Superior temporal gyrus (tissue), 1 donor: ENCODE results near the gene KLF7.
"Not testable (repeated sequence)": the region's sequence is repeated elsewhere in the genome, so short reads cannot be mapped to it uniquely, and the experiment has no call there.

Experiments
- DNase-seq: peaks from one replicate; pipeline ENCODE4 v3.0.0-alpha.2; 2016; ENCODE audit errors: extremely low spot score

The KLF7 gene

GRCh38 chr2:207066166-207066565 is 99.6 kb downstream of the KLF7 start:
- no peak for DNase-seq

GRCh38 chr2:207064128-207064690 is 101.5 kb downstream of the KLF7 start:
- DNase-seq: peak; percentile 59

- no peak for DNase-seq
Observed at GRCh38 chr2:207061181-207061580, 104.6 kb downstream of the KLF7 start.

- DNase-seq: peak; percentile 59
Observed at GRCh38 chr2:207055257-207055656, 110.5 kb downstream of the KLF7 start.

GRCh38 chr2:207054521-207054920 is 111.2 kb downstream of the KLF7 start:
- DNase-seq: no peak

GRCh38 chr2:207051385-207051965 is 114.3 kb downstream of the KLF7 start:
- DNase-seq: no peak

- DNase-seq: no peak
Observed at GRCh38 chr2:207049122-207049521, 116.6 kb downstream of the KLF7 start.

GRCh38 chr2:207048416-207048815 is 117.3 kb downstream of the KLF7 start:
- DNase-seq: no peak

GRCh38 chr2:207046724-207047123 is 119.0 kb downstream of the KLF7 start:
- peak; percentile 83 for DNase-seq

- no peak for DNase-seq
Observed at GRCh38 chr2:207045531-207045930, 120.2 kb downstream of the KLF7 start.

- peak; percentile 9 for DNase-seq
Observed at GRCh38 chr2:207044379-207045362, 121.1 kb downstream of the KLF7 start.

- no peak for DNase-seq
Observed at GRCh38 chr2:207042841-207043240, 122.9 kb downstream of the KLF7 start.

- peak; percentile 71 for DNase-seq
Observed at GRCh38 chr2:207041786-207042554, 123.8 kb downstream of the KLF7 start.

GRCh38 chr2:207041279-207041678 is 124.5 kb downstream of the KLF7 start:
- peak; percentile 62 for DNase-seq

- DNase-seq: peak; percentile 42
Observed at GRCh38 chr2:207040696-207041095, 125.1 kb downstream of the KLF7 start.

- no peak for DNase-seq
Observed at GRCh38 chr2:207039225-207039624, 126.5 kb downstream of the KLF7 start.

GRCh38 chr2:207038299-207038698 is 127.4 kb downstream of the KLF7 start:
- DNase-seq: no peak

GRCh38 chr2:207037896-207038295 is 127.9 kb downstream of the KLF7 start:
- DNase-seq: no peak

GRCh38 chr2:207037023-207037422 is 128.7 kb downstream of the KLF7 start:
- DNase-seq: not testable (repeated sequence)

- DNase-seq: no peak
Observed at GRCh38 chr2:207035875-207036274, 129.9 kb downstream of the KLF7 start.

GRCh38 chr2:207032490-207032889 is 133.3 kb downstream of the KLF7 start:
- no peak for DNase-seq
